ENCODE results near the gene CDC14A.

Gene CDC14A

GRCh38 chr1:100441651-100442050 is 89.3 kb downstream of the CDC14A start:
- no peak overlapping the region for H4K8ac ChIP-seq (ENCODE audit: low read length)
- H2BK12ac ChIP-seq (ENCODE audit: low read length in 2 of 2) = no peak overlapping the region
- H3K14ac ChIP-seq (ENCODE audit: low read length in 2 of 2) = no peak overlapping the region
- H3K4ac ChIP-seq (ENCODE audit: low read depth in 1 of 2, low read length in 2 of 2) = no peak overlapping the region
- no peak overlapping the region for H4K91ac ChIP-seq (ENCODE audit: low read length)
- H3K27me3 ChIP-seq (ENCODE audit: control insufficient read depth in 1 of 2, insufficient read depth in 1 of 2, low read length in 2 of 2) = no peaks in the 10 kb centered on the region
- no peak overlapping the region for H3K18ac ChIP-seq (ENCODE audit: low read depth in 1 of 2, low read length in 2 of 2)
- 100% methylated on average over 1 of the region's 1 CpG for WGBS
- no peak overlapping the region for H3K27ac ChIP-seq (ENCODE audit: low read length, poor library complexity, severe bottlenecking)
- no peak overlapping the region for H2BK120ac ChIP-seq (ENCODE audit: low read depth, low read length)
- no peak overlapping the region for H3K9ac ChIP-seq (ENCODE audit: low read length)
- no peak overlapping the region for H3K23ac ChIP-seq (ENCODE audit: low read length in 2 of 2)
- no peak overlapping the region for H2BK15ac ChIP-seq (ENCODE audit: low read depth, poor library complexity, severe bottlenecking)
- no peaks in the 10 kb centered on the region for H3K9me3 ChIP-seq (ENCODE audit: control insufficient read depth, low read length)
- no peak for DNase-seq
- H3K4me1 ChIP-seq (ENCODE audit: control insufficient read depth, insufficient read depth, low read depth, low read length) = peaks cover 2% of the 10 kb centered on the region
- H3K4me2 ChIP-seq (ENCODE audit: low read length, poor library complexity, severe bottlenecking) = no peak overlapping the region
- no peak overlapping the region for H2AFZ ChIP-seq (ENCODE audit: low read depth, low read length)
- H3K4me3 ChIP-seq (ENCODE audit: insufficient read depth in 1 of 2, low read depth in 1 of 2, low read length in 2 of 2) = no peak overlapping the region
- H2AK5ac ChIP-seq (ENCODE audit: low read length, severe bottlenecking) = no peak overlapping the region
- no peak overlapping the region for H2BK5ac ChIP-seq (ENCODE audit: low read depth, low read length, poor library complexity, severe bottlenecking)
- no peaks in the 10 kb centered on the region for H3K79me1 ChIP-seq (replicated peaks; ENCODE audit: low read length, poor library complexity, severe bottlenecking)
- H3K36me3 ChIP-seq (ENCODE audit: control insufficient read depth in 1 of 2, insufficient read depth in 2 of 2, low read depth in 1 of 2, low read length in 2 of 2) = peaks cover 0 to 1% of the 10 kb centered on the region in 2 experiments

- Histone ChIP-seq H3K14ac (ENCODE audit: low read length in 2 of 2) (no peak overlapping the region), H3K36me3 (ENCODE audit: control insufficient read depth in 1 of 2, insufficient read depth in 2 of 2, low read depth in 1 of 2, low read length in 2 of 2) (peaks cover 0 to 2% of the 10 kb centered on the region in 2 experiments), H2BK120ac (ENCODE audit: low read depth, low read length) (no peak overlapping the region), H3K79me1 (replicated peaks; ENCODE audit: low read length, poor library complexity, severe bottlenecking) (no peaks in the 10 kb centered on the region), H4K91ac (ENCODE audit: low read length) (no peak overlapping the region), H2AK5ac (ENCODE audit: low read length, severe bottlenecking) (peak overlapping the region; percentile 25), H2AFZ (ENCODE audit: low read depth, low read length) (no peak overlapping the region), H3K4ac (ENCODE audit: low read depth in 1 of 2, low read length in 2 of 2) (no peak overlapping the region), H4K8ac (ENCODE audit: low read length) (no peak overlapping the region), H3K9me3 (ENCODE audit: control insufficient read depth, low read length) (no peaks in the 10 kb centered on the region), H3K4me2 (ENCODE audit: low read length, poor library complexity, severe bottlenecking) (no peak overlapping the region), H3K27ac (ENCODE audit: low read length, poor library complexity, severe bottlenecking) (peak overlapping the region; percentile 56), H2BK5ac (ENCODE audit: low read depth, low read length, poor library complexity, severe bottlenecking) (no peak overlapping the region), H3K27me3 (ENCODE audit: control insufficient read depth in 1 of 2, insufficient read depth in 1 of 2, low read length in 2 of 2) (no peaks in the 10 kb centered on the region), H3K4me3 (ENCODE audit: insufficient read depth in 1 of 2, low read depth in 1 of 2, low read length in 2 of 2) (no peak overlapping the region), H3K23ac (ENCODE audit: low read length in 2 of 2) (no peak overlapping the region), H3K9ac (ENCODE audit: low read length) (no peak overlapping the region), H3K4me1 (ENCODE audit: control insufficient read depth, insufficient read depth, low read depth, low read length) (peaks cover 2% of the 10 kb centered on the region), H2BK12ac (ENCODE audit: low read length in 2 of 2) (no peak overlapping the region), H2BK15ac (ENCODE audit: low read depth, poor library complexity, severe bottlenecking) (no peak overlapping the region), H3K18ac (ENCODE audit: low read depth in 1 of 2, low read length in 2 of 2) (no peak overlapping the region)
- WGBS = 58% methylated on average over 5 of the region's 7 CpGs
- DNase-seq = peak; percentile 32
These were observed 91.7 kb downstream of the CDC14A start for GRCh38 chr1:100443811-100444571.

GRCh38 chr1:100445565-100445964 is 93.3 kb downstream of the CDC14A start:
- no peak for DNase-seq
- Histone ChIP-seq H4K8ac (ENCODE audit: low read length) (no peak overlapping the region), H2BK15ac (ENCODE audit: low read depth, poor library complexity, severe bottlenecking) (no peak overlapping the region), H2BK5ac (ENCODE audit: low read depth, low read length, poor library complexity, severe bottlenecking) (no peak overlapping the region), H4K91ac (ENCODE audit: low read length) (no peak overlapping the region), H3K9me3 (ENCODE audit: control insufficient read depth, low read length) (no peaks in the 10 kb centered on the region), H3K79me1 (replicated peaks; ENCODE audit: low read length, poor library complexity, severe bottlenecking) (no peaks in the 10 kb centered on the region), H3K18ac (ENCODE audit: low read depth in 1 of 2, low read length in 2 of 2) (no peak overlapping the region), H3K4me3 (ENCODE audit: insufficient read depth in 1 of 2, low read depth in 1 of 2, low read length in 2 of 2) (no peak overlapping the region), H3K36me3 (ENCODE audit: control insufficient read depth in 1 of 2, insufficient read depth in 2 of 2, low read depth in 1 of 2, low read length in 2 of 2) (peaks cover 0 to 2% of the 10 kb centered on the region in 2 experiments), H3K23ac (ENCODE audit: low read length in 2 of 2) (no peak overlapping the region), H3K27ac (ENCODE audit: low read length, poor library complexity, severe bottlenecking) (no peak overlapping the region), H3K9ac (ENCODE audit: low read length) (no peak overlapping the region), H3K4me2 (ENCODE audit: low read length, poor library complexity, severe bottlenecking) (no peak overlapping the region), H2BK120ac (ENCODE audit: low read depth, low read length) (no peak overlapping the region), H2AK5ac (ENCODE audit: low read length, severe bottlenecking) (no peak overlapping the region), H3K14ac (ENCODE audit: low read length in 2 of 2) (no peak overlapping the region), H2AFZ (ENCODE audit: low read depth, low read length) (no peak overlapping the region), H3K4ac (ENCODE audit: low read depth in 1 of 2, low read length in 2 of 2) (no peak overlapping the region), H2BK12ac (ENCODE audit: low read length in 2 of 2) (no peak overlapping the region), H3K27me3 (ENCODE audit: control insufficient read depth in 1 of 2, insufficient read depth in 1 of 2, low read length in 2 of 2) (no peaks in the 10 kb centered on the region), H3K4me1 (ENCODE audit: control insufficient read depth, insufficient read depth, low read depth, low read length) (peaks cover 2% of the 10 kb centered on the region)

GRCh38 chr1:100448366-100448765 is 96.1 kb downstream of the CDC14A start:
- no peak overlapping the region for H2BK5ac ChIP-seq (ENCODE audit: low read depth, low read length, poor library complexity, severe bottlenecking)

More at GRCh38 chr1:100448366-100448765, 96.1 kb downstream of the CDC14A start:
- Histone ChIP-seq H4K8ac (ENCODE audit: low read length) (no peak overlapping the region), H3K4me2 (ENCODE audit: low read length, poor library complexity, severe bottlenecking) (no peak overlapping the region), H2BK12ac (ENCODE audit: low read length in 2 of 2) (no peak overlapping the region), H3K36me3 (ENCODE audit: control insufficient read depth in 1 of 2, insufficient read depth in 2 of 2, low read depth in 1 of 2, low read length in 2 of 2) (peaks cover 0 to 2% of the 10 kb centered on the region in 2 experiments), H2AFZ (ENCODE audit: low read depth, low read length) (no peak overlapping the region), H3K9me3 (ENCODE audit: control insufficient read depth, low read length) (no peaks in the 10 kb centered on the region), H3K4ac (ENCODE audit: low read depth in 1 of 2, low read length in 2 of 2) (no peak overlapping the region), H3K18ac (ENCODE audit: low read depth in 1 of 2, low read length in 2 of 2) (no peak overlapping the region), H3K79me1 (replicated peaks; ENCODE audit: low read length, poor library complexity, severe bottlenecking) (no peaks in the 10 kb centered on the region), H2AK5ac (ENCODE audit: low read length, severe bottlenecking) (no peak overlapping the region), H2BK120ac (ENCODE audit: low read depth, low read length) (no peak overlapping the region), H3K23ac (ENCODE audit: low read length in 2 of 2) (no peak overlapping the region), H3K27me3 (ENCODE audit: control insufficient read depth in 1 of 2, insufficient read depth in 1 of 2, low read length in 2 of 2) (no peaks in the 10 kb centered on the region), H3K9ac (ENCODE audit: low read length) (no peak overlapping the region), H2BK15ac (ENCODE audit: low read depth, poor library complexity, severe bottlenecking) (no peak overlapping the region), H3K4me3 (ENCODE audit: insufficient read depth in 1 of 2, low read depth in 1 of 2, low read length in 2 of 2) (no peak overlapping the region), H4K91ac (ENCODE audit: low read length) (no peak overlapping the region), H3K14ac (ENCODE audit: low read length in 2 of 2) (no peak overlapping the region), H3K27ac (ENCODE audit: low read length, poor library complexity, severe bottlenecking) (no peak overlapping the region), H3K4me1 (ENCODE audit: control insufficient read depth, insufficient read depth, low read depth, low read length) (peaks cover under 1% of the 10 kb centered on the region)
- WGBS = 100% methylated on average over 1 of the region's 1 CpG
- DNase-seq = no peak
